DMS114 treated with DMSO at 0.1 percent for 48 hours (cell line): ENCODE measurements around the gene CRYGS.
"Not testable (repeated sequence)": the region's sequence is repeated elsewhere in the genome, so short reads cannot be mapped to it uniquely, and the experiment has no call there.

Source experiments
- DNase-seq: peaks from one replicate; lab custom pipeline; 2025; ENCODE audit not compliant: unreplicated experiment; lab: John Stamatoyannopoulos, UW

The CRYGS gene

DNA sequence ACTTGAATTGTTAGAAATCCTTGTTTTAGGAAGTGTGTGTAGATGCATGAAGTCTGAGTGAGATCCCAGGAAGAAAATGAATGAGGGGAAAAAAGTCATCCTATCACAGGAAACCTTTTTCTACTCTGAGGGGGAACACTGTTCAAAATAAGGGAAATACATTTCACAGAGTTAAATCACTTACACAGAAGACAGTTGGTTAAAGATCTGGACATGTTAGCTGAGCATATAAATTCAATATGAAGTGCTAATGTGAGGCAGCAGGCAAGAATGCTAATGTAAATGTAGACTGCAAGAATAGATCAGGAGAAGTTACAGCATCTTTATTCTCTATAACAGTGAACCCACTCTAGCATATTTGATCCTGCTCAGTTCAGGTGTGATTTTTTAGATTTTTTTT is 20.4 kb upstream of the CRYGS start:
- DNase-seq = no peak

DNA sequence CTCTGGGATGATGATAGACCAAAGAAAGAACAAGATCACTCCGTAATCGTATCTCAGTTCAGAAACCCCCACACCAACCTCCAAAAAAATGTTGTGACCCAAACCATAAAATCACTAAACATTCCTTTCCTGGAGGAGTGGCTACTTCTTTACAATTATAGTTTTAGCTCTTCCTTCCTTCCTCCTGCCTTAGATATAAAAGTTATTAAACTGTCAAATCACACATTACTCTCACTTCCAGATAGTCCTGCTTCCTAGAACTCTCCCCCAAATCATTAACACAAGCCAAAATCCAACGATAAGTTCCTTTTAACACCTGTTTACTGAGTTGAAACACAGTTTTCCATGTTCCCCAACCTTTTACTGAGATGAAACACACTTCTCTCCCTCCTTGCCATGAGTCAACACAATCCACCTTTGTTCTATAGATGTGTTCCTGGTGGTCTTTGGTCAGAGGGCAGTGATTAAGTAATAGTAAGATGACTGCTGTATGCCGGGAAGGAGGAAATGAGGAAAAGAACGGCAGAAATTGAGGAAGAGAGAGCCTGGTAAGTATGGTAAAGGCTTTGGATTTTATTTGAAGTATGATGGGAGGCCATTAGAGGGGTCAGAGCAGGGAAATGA is 8.3 kb upstream of the CRYGS start:
- no peak for DNase-seq

DNA sequence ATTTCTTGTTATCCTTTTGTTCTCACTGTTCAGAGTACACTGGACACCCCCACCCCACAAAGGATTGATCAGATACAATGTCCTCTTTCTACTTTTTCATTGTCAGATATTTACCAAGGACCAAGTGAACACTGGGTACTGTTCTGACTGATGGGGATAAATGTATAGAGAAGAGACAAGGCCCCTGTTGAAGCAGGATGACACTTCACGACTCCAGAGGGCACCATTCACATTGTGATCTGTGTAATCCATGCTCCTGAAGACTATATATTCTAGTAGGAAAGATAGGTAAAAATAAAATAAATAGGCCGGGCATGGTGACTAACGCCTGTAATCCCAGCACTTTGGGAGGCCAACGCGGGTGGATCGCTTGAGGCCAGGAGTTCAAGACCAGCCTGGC is 7.2 kb upstream of the CRYGS start:
- DNase-seq = no peak

DNA sequence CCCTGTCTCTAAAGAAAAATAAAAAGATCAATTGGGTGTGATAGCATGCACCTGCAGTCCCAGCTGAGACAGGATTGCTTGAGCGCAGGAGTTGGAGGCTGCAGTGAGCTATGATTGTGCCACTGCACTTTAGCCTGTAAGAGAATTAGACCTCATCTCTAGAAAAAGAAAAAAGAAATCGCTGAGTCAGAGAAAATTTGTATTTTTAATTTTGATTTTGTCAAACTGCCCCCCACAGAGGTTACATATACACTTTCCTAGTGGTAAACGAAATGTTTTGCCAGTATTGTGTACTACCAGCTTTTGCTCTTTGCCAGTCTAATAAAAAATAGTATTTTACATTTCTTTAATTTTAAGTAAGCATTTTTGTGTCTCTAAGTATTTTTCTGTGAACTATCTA is 5.3 kb upstream of the CRYGS start:
- no peak for DNase-seq

DNA sequence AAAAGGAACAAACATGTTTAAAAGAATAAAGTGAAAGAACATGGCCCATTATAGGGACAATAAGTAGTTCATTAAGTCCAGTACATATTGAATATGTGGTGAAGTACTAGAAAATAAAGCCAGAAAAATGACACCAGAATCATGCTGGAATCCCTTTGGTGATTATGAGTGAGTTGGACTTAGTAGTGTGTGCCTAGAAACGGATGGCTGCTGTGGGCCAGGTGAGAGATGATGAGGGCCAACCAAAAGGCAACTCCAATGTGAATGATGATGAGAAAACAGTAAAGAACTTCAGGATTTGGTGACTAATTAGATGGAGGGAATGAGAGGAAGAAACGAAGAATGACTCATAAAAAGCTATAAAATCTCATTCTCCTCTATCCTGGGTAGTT is 3.3 kb downstream of the CRYGS start:
- DNase-seq = no peak

DNA sequence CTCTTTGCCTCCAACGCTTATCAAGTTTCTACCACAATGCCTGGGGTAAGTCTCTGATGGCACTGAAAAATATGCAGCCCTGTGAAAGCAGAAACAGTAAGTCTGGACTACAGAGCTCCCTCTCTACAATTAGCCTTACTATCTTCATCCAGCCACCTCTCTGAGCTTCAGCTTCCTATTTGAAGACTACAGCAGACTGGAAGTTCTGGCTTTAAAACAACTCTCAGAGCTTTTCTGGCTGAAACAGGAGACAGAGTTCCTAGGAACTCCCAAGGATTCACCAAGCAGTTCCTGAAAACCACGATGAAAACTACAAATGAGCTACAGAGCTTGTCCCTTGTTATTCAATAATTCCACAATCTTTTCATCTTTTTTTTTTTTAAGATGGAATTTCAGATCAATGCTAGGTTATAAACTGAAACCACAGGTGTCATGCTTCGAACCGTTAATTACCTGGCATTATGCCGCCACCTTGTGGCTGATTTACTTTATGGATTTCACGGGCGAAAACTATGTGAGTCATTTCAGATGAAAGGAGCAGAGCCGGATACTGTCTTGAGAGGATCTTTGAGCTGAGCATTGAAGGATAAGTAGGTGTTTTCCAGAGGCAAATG is 3.9 kb downstream of the CRYGS start:
- peak; percentile 33 for DNase-seq

DNA sequence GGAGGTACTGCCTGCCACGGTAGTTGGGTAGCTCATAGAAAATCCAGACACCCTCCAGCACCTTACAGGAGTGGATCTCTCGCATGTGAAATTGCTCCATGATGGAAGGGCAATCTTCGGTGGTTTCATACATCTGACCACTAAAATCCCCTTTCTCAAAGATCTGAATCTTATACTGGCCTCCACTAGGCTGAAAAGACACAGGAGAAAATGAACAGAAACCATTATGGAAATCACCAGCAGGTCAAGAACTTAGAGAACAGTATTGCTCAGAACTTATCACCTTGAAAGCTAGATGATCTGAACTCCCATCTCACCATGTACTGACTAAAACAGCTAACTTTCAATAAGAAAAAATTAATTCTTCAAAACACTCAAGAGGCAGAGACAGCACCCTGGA is 5.4 kb downstream of the CRYGS start:
- no peak for DNase-seq

DNA sequence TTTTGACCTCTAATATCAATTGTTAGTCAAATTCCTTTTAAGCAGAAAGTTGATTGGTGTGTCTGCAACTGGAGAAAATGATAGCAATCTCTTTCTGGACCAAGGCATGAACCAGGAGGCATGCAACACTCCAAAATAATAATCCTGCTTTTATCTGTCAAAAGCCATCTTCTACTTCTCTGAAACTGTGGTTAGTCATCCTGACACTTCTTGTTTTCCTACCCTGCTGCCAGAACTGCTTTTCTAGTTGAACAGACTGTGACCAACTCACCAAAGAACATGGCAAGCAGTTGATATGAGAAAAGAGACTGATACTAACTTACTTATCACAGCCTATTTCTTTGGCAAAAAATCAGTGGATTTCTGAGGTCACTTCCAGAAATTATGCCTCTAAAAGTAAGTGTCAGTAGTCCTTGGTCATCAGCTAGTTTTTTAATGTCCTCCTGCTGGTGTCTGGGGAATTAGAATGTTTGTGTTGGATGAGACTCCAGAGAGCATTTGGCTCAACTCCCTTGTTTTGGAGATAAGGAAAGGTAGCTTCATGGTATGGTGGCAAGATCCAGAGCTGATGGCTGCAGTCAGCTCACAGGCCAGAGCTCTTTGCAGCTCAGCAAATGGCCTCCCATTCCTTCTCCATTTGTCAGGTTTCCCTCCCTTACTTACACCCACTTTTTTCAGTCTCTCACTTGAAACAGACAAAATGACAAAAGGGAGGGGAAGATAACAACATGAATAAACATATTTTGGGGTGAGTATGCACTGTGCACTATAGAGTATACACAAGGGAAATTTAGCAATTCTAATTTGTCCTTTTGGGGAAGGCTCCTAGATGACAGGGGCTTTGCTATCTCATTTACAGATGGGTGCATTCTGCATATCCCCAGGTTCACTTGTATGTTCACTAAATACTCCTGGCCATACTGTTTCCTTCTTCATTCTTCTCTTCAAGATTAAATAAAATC is 7.0 kb downstream of the CRYGS start:
- DNase-seq = no peak

DNA sequence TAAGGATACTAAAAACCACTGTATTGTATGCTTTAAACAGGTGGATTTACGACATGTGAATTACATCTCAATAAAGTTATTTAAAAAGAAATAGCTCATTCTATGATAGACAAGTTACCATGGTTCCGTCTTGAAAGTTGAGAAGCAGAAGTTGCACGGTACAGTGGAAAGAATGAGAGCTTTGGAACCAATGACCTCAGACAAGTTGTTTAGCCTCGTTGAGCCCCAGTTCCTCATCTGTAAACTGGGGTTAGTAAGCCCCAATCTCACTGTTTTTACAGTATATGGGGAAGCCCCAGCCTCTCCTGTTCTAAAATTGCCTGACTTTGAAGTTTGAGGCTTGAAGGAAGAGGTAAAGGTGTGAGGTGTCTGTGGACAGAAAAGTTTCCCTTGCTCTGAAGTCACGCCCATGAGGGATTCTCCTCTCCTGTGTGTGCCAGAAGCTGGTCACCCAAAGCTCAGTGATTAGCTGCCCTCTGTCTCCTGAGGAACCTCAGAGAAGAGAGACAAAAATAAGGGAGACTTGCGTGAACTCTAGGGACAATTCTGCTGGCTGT is 10.0 kb downstream of the CRYGS start:
- no peak for DNase-seq

DNA sequence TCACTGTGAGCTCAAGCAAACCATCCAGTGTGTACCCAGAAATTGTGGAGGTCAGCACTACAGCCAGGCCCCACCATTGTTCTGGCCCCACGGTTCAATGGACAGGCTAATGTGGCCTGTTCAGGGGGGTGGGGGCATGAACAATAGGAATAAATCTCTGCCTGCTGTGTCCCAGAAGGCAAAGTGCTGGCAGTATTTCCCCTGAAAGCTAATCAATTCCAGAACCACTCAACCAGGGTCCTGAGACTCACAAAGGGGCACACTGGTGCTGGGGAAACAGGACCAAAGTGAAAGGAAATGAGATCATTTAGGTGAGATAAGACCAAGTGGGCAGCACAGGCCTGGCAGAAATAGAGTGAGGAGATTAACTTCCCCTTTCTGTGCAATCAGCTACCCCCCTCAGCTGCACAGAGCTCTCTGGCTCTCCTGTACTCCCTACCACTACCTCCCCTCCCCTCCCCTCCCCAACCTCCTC is 11.5 kb downstream of the CRYGS start:
- DNase-seq = no peak

DNA sequence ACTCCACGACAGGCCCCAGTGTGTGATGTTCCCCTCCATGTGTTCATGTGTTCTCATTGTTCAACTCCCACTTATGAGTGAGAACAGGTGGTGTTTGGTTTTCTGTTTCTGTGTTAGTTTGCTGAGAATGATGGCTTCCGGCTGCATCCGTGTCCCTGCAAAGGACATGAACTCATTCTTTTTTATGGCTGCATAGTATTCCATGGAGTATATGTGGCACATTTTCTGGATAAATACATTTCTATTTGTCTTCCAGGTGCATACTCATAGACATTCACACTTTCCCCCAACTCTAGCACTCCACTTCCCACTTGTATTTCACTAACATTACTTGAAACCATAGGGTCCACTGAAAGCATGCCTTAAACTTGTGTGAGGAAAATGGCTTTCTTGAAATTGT is 12.5 kb downstream of the CRYGS start:
- not testable (repeated sequence) for DNase-seq

DNA sequence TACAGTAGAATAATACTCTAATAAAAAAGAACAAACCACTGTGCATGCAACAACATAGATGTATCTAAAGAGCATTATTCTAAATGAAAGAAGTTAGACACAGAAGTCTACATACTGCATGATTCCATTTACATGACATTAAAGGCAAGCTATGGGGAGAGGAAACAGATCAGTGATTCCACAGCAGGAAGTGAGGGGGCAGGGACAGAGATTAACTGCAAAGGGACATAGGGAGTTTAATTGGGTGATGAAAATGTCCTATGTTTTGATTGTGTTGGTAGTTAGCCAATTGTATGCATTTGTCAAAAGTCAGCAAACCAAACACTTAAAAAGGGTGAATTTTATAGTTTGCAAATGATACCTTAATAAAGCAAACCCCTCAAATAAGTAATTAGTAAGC is 13.8 kb downstream of the CRYGS start:
- DNase-seq = no peak

DNA sequence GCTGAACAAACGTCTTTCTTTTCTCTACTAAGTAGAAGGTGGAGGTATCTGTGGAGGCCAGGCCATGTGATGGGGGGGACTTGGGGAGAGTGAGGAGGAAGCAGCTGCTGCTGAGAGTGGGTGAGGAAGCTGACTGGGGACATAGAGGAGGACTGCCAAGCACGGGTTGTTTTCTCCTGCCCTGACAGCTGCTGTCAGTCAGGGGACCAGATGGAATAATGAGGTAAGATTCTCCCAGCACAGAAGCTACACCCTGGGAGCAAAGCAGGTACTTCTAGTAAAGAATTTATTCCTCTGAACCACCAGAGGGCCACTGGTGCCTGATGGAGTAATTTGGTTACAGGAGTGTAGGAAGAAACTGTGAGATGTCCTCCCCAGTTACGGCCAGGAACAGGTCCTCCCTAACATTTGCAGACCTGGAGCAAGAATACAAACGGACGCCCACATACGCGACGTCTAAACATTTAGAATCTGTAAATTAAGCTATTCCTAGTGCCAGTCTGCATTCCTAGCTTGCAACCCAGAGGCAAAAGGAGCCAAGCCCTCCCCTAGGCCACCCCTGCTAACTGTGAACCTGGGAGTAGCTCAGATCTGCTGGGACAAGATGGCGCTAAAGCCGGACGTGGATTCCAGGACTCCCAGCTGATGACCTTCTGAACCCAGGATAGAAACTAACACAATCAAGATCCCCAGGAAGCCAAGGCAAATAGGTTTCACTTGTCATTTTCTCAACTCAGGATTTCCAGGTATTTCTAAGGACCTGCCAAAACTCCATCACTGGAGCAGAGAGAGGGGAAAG is 14.8 kb downstream of the CRYGS start:
- DNase-seq = no peak

DNA sequence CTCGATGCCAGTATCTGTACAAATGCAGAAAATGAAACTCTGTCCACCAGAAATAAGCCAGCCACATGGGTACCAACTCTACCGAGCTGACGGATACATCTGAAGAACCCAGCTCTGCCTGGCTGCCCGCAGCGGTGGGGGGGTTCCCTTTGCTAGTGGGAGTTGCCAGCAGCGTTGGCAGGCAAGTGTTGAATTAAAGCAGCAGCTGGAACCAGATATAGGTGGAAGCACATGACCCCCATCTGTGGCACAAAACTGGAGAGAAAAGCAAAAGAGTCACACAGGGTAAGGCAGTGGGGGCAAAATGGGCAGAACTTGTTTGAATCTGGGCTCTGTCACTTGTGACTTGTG is 17.9 kb downstream of the CRYGS start:
- no peak for DNase-seq

DNA sequence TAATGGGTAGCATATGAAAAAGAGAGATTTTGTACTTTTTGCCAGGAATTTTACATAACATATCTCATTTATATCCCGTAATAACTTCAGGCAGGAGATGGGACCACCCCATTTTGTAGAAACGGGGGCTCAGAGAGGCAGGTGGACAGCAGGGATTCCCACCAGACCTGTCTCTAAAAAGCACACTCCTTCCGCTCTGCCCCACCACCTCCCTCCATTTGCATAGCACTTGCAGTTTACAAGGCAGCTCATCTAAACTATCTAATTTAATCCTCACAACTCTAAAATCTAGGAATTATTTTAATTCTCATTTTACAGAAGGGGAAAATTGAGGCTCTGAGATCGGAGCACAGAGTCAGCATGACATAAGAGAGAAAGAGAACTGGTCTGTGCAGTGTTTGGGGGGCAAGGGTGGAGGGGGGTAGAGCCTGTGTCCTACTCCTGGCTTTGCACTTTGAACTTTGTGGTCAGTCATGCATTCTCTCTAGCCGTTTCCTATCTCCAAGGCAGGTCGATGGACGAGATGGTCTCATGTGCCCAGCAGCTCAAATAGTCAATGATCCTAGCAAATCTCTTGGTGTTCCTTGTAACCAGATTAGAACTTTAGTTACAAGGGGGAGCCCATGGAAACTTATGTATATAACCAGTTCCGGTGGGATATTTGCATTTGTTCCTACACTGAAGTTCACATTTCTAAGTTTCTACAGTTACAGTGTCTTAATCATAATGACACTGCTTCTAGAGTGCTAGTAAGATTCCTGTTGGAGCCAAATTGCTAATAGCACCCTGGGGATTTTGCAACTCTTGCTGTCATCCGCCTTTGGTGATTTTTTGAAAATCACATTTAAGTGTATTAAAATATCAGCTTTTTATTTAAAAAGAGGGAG is 18.6 kb downstream of the CRYGS start:
- DNase-seq = no peak

DNA sequence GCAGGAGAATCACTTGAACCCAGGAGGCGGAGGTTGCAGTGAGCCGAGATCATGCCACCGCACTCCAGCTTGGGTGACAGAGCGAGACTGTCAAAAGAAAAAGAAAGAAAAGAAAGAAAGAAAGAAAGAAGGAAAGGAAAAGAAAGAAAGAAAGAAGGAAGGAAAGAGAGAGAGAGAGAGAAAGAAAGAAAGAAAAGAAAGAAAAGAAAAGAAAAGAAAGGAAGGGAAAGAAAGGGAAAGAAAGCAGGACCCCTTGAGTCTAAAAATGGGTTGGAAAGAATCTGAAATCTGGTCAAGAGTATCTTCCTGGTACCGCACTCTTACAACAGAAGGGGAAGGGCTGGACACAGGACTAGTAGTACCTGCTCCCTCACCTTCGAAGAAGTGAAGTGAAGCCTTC is 19.6 kb downstream of the CRYGS start:
- no peak for DNase-seq

DNA sequence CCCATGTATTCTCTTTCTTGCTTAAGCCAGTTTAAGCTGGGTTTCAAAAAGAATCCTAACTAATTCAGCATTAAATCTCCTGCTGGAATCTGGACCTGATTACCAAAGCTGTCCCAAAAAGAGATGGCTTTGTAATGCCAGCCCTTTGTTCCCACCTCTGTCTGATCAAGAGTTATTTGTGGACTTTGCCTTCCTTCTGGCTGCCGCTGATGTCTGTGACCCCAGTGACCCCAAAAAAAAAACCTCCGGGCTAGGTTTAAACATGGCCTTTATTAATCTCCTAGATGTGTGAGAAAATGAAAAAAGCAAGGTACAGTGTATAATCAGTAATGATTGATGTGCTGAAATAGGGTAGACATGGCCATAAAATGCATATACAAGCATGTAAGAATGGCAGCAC is 20.7 kb downstream of the CRYGS start:
- no peak for DNase-seq

DNA sequence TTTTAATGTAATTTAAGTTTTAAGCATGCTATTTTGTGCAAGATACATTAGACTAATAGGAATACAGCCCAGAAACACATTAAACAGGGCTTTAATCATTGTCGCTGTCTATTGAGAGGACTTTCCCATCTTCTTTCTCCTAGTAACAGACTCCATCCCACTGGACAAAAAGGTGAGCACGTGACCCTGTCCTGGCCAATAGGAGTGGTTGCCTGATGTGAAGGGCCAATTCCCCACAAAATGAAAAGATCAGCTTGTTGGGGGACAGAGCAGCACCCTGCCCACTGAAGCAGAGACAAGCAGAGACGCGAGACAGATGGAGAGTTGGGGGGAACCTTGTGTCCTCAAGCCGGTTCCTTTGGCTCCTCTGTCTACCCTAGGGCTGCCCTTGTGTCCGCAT is 21.2 kb downstream of the CRYGS start:
- DNase-seq = no peak

DNA sequence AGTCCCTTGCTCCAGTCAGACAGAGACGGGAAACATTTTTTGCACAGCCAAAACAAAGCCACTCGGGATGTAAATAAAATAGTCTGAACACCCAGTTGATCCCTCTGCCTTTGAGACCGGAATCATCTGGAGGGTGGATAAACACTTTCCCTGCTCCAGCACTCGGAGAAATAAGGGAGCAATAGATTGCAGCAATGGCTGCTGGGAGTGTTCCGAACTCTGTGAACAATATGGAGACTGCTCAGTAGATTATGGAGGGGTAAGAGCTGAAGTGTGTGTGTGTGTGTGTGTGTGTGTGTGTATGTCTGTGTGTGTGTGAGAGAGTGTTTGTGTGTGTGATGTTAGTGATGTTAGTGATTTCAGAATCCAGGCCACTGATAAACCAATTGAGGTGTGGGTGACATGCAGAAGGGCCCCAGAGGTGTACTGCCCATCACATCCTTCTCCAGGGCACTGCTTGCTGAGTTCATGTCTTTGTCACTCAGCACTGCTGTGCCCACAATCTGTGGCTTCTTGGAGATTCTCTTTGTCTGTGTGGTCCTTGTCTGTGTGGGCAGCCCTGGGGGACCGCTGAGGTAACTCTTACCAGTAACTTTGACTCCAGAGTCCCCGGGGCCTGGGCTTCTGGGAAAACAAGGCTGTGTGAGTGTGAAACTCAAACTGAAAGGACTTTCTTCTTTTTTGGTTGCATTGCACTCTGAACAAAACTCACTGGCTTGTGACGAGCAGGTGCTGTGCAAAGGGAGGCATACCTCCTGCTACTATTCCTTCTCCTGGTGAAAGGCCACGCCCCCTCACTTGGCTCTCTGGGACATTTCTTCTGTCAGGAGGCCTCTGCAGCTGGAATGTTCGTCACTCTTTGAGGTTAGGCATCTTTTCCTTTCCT is 23.0 kb downstream of the CRYGS start:
- DNase-seq = no peak
